SK-N-DZ (cell line): ENCODE measurements around the gene SEC61A1.

Experiments
- DNase-seq: peaks from one replicate; pipeline ENCODE4 v3.0.0-alpha.2; 2015; ENCODE audit warnings: low spot score

SEC61A1 gene

GRCh38 chr3:128056258-128056657 lies 4.0 kb downstream of the SEC61A1 start:
- DNase-seq = no peak

- DNase-seq = no peak
These were observed 8.5 kb downstream of the SEC61A1 start for GRCh38 chr3:128060473-128061381.

GRCh38 chr3:128062033-128062745 lies 10.0 kb downstream of the SEC61A1 start:
- no peak for DNase-seq

- no peak for DNase-seq
These were observed 11.6 kb downstream of the SEC61A1 start for GRCh38 chr3:128063865-128064264.

GRCh38 chr3:128064962-128065361 lies 12.7 kb downstream of the SEC61A1 start:
- no peak for DNase-seq

- no peak for DNase-seq
These were observed 13.9 kb downstream of the SEC61A1 start for GRCh38 chr3:128066114-128066513.

GRCh38 chr3:128066676-128067075 lies 14.4 kb downstream of the SEC61A1 start:
- DNase-seq = no peak

- DNase-seq = no peak
These were observed 15.3 kb downstream of the SEC61A1 start for GRCh38 chr3:128067489-128067888.

GRCh38 chr3:128068156-128068620 lies 16.0 kb downstream of the SEC61A1 start:
- peak; percentile 59 for DNase-seq

GRCh38 chr3:128069271-128069670 lies 17.0 kb downstream of the SEC61A1 start:
- DNase-seq = no peak

- DNase-seq = no peak
These were observed 18.8 kb downstream of the SEC61A1 start for GRCh38 chr3:128070898-128071591.

- DNase-seq = no peak
These were observed 19.7 kb downstream of the SEC61A1 start for GRCh38 chr3:128071771-128072453.

GRCh38 chr3:128072454-128073184 lies 20.4 kb downstream of the SEC61A1 start:
- DNase-seq = no peak

- DNase-seq = no peak
These were observed 21.0 kb downstream of the SEC61A1 start for GRCh38 chr3:128073185-128073725.

GRCh38 chr3:128073807-128074206 lies 21.6 kb downstream of the SEC61A1 start:
- DNase-seq = no peak

- DNase-seq = no peak
These were observed 22.7 kb downstream of the SEC61A1 start for GRCh38 chr3:128074851-128075521.

- DNase-seq = no peak
These were observed 23.6 kb downstream of the SEC61A1 start for GRCh38 chr3:128075522-128076482.

- DNase-seq = no peak
These were observed 24.4 kb downstream of the SEC61A1 start for GRCh38 chr3:128076483-128077201.
